Stimulated activated CD8-positive, alpha-beta memory T cell treated with anti-CD3 and anti-CD28 coated beads, Interleukin-4, amount 100 ng/mL, for 4 hours (primary cell): ENCODE data around the gene KCTD8.
"Not testable (repeated sequence)": the region's sequence is repeated elsewhere in the genome, so short reads cannot be mapped to it uniquely, and the experiment has no call there.

ENCODE experiments used
- DNase-seq, 2 donors: peaks; one replicate each; pipeline ENCODE4 v3.0.0-alpha.2; 2020; ENCODE audit warnings: low read depth in 2 of 2, low spot score in 1 of 2

Gene KCTD8

DNA sequence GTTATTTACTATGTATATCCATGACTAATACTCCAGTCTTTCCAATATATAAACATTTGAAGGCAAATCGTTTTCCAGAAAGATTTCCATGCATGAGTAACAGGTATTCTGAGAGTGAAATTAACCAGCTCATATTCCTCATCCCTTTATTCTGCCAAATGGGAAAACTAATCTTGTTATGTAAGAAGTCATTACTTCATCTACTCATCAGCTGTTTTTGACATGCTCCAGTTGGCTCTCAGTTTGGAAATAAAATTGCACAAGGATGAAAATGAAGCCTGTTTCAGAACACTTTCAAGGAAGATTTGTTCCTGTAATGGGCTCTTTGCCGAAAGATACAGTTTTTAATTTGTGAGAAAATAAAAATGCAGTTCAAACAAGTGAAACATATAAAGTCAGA, 121.9 kb downstream of the KCTD8 start:
- DNase-seq = no peak

DNA sequence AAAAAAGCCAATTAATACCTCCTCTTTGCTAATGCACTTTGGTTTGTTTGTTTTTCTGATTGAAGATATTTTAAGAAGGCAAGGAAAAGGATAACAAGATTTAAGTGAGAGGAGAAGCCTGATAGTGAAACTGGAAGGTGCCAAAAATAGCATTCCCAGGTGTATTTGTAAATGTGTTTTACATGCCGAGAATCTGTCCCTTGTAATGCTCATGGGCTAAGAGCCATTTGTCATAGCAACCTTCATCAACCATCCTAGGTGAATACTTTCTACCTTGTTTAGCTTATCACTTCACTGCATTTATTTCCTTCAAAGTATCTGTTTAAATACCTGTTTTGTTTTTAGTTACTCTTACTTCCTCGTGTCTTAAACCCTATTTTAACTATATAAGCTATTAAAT, 127.8 kb downstream of the KCTD8 start:
- DNase-seq = no peak

DNA sequence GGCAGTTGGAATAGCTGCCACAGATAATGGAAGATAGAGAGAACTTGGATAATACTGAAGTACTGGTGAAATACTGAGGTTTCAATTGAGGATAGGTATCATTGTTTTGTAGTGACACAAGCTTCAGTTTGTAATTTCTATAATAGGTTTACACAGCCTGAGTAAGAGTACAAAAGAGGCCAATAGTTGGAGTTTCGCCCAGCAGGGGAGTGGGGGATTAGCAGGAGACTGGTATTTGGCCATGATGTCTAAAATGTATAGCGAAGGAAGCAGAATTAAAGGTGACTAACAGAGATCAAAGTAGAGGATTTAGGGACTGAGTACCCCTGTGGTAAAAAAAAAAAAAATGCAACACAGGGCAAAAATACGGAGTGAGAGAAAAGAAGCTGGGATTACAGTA, 129.5 kb downstream of the KCTD8 start:
- DNase-seq = no peak

DNA sequence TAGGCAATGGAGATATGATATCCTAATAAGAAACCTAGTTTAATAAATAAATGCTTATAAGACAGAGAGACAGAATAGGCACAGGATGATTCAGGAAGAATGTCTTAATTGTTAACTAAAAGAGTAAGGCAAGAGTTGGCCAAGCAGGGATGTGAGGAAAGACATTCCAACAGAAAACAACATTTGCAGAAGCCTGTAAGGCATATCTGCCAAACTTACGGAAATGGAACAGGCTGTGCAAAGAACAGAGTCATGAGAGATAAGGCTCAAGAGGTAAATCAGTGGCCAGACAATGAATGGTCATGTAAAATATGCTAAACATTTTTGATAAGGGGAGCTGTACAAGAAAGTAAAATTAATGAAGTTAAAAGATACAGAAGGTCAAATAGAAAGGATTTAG, 134.9 kb downstream of the KCTD8 start:
- DNase-seq = no peak

DNA sequence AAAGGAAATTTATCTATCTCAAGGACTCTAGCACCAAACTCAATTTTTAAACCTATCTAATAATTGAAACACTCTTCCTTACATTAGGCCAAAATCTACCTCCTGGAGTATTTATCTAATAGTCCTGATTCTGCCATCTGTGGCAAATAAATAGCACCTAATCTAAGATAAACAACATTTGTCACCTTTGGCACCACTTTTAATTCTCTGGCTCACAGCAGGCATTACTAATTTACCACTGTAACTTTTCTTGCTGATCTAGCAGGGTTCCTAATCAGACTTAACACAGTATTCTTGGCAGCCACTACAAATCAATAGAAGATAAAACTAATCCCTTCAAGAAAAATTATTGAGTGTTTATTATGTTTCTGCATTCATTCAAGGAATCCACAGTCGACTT, 161.1 kb downstream of the KCTD8 start:
- no peak for DNase-seq

DNA sequence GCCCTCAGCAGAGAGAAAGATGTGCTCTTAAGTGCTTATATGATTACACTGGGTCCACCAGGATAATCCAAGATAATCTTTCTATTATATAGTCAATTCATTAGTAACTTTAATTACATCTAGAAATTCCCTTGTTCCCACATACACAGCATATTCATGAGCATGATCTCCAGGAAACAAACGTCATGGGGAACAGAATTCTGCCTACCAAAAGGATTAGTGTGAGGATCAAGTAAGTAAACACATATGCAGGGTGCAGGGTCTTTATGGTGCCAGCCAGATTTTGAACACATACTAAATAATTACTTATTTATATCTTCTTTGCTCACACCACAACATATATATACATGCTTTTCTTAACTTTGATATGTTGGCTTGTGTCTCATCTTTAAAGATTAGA, 169.1 kb downstream of the KCTD8 start:
- DNase-seq = no peak

DNA sequence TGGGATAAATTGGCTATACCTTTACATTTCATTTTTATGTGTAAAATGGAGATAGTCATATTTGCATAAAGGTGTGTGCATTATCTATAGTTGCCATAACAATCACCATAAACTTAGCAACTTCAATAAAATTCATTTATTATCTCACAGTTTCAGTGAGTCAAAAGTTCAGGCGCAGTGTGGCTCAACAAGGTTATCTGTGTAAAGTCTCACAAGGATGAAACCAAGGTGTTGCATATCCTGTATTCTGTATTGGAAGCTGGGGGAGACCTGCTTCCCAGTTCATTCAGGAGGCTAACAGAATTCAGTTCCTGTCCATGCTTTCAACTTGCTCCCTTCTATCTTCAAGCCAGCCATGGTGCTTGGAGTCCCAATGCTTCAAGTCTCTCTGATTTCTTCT, 169.5 kb downstream of the KCTD8 start:
- no peak for DNase-seq

DNA sequence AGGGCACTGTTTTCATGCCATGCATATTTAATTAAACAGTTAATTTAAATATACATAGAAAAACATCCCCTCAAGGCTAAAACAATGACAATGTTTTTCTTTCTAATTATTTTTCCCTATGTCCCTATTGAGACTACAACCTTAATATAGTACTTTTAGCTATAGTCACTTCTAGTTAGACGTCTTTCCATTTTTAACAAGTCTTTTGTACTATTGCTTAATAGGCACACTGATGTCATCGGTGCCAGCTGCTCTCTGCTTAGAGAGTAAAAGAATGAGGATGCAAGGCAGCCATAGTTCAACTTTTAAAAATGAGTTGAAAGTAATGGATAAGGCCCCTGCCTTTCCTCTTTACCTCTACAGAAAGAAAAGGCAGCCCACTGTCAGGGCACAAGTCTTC, 191.1 kb downstream of the KCTD8 start:
- DNase-seq = no peak

DNA sequence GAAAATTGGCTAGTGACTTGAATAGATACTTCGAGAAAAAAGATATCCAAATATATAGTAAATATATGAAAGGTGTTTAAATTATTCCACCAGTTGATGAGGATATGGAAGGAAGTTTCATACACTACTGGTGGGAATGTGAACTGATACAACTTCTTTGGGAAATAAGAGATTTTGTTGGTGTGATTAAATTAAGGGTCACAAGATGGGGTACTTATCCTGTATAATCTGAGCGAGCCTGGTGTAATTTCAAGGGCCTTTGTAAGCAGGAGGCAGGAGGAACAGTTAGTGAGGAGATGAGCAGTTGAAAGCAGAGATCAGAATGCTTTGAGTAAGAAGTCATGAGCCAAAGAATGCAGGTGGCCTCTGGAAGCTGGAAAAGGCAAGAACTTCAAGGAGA, 192.2 kb downstream of the KCTD8 start:
- no peak for DNase-seq

DNA sequence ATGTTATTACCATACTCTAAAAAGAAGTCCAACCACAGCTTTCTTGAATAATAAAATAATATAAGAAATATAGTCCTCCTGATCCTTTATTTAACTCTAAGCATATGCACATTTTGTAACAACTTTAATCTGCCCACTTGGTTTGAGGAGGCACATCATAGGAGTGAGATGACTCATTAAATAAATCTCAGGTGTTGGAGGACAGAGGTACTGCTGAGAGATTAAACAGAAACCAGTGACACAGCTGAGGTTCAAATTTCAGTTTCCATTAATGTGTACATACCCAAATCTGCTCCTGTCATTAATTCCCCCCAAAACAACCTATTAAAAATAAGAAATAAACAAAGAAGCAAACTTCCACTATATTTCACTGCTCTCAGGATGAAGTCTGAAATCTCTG, 211.0 kb downstream of the KCTD8 start:
- DNase-seq = no peak

DNA sequence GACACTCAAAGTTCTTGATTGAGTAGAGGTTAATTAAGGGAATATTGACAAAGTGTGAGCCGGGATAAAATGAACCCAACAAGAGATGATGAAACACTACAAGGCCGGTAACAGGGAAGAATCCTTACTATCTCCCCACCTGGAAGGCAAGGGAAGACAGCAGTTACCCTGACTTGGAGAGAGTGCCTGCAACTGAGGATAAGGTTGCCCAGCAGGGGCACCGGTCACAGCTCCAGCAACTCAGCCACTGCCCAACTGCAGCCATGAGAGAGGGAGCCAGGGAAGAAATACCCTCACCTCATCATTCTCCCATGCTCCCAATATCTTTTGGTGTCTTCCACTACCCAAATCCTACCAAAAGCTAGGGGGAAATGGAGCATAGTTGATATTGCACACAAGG, 212.7 kb downstream of the KCTD8 start:
- DNase-seq = no peak

DNA sequence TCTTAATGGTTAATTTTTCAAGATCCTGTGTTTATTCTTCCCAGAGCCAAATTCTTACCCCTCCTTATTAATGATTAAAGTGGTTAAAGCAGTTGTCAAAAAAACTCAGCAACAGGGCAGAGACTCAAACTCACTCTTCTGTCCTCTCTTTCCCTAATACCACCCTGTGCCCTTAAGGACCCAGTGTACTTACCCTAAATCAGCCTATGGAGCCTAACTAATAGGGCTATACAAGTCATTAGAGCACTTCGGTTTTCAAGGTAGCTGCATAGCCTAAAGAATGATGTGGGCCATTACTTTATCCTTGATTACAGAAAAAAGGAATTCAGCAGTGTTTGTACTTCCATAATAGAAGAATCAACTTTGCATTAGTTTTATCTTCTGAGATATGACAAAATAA, 216.3 kb downstream of the KCTD8 start:
- no peak for DNase-seq

DNA sequence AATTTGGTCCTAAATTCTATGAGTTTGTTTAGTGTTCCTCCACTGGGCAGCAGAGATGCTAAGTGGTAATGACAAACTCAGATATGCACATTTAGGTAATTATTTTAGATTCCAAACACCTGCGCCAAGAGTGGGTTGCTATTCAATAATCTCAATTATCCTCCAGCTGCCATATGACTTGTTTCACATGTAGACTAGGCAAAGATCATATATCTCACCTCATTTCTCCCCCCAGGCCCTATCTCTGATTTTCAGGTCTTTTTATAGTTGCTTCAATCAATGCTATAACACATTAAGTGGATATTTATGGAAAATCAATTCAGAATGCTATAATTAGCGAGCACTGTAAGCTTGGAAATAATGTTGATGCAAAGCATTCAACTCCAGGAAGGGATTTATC, 217.6 kb downstream of the KCTD8 start:
- no peak for DNase-seq

DNA sequence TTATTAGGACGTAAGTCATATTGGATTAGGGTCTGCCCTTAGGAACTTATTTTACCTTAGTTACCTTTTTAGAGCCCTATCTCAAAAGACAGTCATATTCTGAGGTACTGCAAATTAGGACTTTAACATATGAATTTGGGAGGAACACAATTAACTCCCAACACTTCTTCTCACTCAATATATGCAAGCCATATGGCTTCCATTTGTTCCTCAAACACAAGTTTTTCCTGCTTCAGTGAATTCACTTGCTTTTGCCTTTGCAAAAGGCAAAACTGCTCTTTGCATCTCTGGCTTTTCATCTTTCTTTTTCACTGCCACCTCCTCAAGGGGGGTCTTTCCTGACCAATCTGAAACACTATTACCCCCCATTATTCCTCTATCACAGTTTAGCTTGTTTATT, 220.3 kb downstream of the KCTD8 start:
- DNase-seq = no peak

DNA sequence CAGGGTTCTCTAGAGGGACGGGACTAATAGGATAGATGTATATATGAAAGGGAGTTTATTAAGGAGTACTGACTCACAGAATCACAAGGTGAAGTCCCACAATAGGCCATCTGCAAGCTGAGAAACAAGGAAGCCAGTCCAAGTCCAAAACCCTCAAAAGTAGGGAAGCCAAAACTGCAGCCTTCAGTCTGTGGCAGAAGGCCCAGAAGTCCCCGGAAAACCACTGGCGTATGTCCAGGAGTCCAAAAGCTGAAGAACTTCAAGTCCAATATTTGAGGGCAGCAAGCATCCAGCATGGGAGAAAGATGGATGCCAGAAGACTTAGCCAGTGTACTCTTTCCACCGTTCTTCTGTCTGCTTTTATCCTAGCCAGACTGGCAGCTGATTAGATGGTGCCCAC, 227.2 kb downstream of the KCTD8 start:
- no peak for DNase-seq

DNA sequence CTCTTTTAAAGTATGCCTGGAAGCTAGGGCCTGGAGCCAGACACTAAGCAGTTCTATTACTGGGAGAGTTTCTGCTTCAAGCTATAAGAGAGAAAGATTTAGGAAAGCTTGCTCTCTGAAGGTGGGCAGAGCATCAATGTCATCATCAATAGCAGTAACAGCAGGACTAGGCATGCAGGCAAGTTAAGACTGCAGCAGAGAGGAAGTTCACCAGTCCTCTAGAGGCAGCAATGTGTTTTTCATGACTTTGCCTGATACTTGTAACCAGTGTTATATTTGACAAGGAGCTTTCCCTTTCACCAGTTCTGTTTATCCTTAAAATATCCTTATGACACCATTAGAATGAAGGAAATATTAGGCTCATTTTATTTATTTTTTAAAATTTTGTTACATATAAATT, 237.9 kb downstream of the KCTD8 start:
- DNase-seq = no peak

DNA sequence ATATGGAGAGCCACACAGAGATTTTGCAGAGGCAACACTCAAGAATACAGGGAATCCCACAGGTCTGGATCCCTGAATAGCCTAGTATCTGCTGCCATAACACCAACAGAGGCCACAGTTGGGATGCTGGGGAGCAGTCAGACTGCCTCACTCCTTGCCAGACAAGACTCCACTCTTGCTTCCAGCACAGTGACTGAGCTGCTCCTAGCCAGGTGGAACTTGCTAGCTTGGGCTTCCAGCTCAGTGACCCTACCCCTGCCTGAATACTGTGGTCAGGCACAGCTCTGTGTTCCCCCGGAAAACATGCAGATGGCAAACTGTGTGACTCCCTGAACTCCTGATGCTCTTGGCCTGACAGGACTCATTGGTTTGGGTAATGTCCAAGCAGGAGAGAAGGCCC, 251.8 kb downstream of the KCTD8 start:
- DNase-seq = no peak

DNA sequence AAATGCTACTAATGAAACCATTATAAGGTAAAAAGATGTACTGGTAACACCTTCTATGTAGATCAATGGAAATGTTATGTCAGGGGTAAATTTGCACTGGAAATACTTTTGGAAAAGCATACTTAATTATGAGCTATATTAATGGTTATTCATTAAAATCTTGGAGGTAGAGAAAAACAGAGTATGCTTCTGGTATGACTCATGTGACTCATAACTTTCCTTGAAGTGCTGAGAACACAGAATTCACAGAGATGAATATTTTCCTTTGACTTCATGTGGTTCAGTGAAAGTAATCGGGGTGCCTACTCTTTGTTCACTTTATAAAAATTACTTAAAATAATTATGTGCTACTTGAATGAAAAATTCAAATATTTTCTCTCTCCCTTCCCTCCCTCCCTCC, 254.2 kb downstream of the KCTD8 start:
- no peak for DNase-seq

DNA sequence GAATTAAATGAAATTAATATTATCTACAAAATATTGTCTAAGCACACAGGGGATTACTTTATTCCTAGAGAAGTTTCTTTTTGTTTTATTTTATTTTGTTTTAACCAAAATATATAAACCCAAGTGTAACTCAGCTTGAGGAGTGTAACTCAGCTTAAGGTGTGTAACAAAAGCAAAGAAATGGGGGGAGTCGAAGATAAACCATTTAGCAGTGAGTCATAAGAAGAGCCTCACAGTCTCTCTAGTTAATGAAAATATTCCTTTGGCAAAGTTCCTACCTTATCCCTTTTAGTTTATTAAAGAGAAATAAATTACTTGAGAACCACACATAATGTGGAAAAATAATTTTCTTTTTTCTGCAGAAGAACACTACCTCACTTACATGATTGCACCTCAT, 261.8 kb downstream of the KCTD8 start:
- no peak for DNase-seq

DNA sequence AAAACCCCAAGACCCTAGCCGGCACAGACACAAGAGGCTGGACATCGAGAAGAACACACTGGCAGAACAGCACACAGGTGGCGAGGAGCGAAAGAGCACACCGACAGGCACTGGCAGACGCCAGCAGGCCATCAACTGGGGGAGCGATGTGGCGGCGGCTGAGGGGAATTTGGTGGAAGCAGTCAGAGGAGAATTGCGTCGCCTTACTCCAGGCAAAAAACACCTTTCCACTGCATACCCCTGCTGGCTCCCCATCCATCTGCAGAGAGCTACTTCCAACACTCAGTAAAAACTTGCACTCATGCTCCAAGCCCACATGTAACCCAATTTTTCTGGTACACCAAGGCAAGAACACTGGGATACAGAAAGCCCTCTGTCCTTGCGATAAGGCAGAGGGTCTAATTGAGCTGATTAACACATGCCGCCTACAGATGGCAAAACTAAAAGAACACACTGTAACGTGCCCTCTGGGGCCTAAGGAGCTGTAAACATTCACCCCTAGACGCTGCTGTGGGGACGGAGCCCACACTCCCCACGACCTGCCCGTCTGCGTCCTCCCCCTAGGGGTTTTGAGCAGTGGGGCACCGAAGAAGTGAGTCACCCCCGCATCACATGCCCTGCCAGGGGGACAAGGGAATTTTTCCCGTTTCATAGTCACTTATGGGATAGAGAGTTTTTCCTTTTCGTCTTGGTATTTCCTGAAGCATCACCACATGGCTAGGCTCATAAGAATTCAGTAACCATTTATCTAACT, 262.3 kb downstream of the KCTD8 start:
- no peak for DNase-seq

DNA sequence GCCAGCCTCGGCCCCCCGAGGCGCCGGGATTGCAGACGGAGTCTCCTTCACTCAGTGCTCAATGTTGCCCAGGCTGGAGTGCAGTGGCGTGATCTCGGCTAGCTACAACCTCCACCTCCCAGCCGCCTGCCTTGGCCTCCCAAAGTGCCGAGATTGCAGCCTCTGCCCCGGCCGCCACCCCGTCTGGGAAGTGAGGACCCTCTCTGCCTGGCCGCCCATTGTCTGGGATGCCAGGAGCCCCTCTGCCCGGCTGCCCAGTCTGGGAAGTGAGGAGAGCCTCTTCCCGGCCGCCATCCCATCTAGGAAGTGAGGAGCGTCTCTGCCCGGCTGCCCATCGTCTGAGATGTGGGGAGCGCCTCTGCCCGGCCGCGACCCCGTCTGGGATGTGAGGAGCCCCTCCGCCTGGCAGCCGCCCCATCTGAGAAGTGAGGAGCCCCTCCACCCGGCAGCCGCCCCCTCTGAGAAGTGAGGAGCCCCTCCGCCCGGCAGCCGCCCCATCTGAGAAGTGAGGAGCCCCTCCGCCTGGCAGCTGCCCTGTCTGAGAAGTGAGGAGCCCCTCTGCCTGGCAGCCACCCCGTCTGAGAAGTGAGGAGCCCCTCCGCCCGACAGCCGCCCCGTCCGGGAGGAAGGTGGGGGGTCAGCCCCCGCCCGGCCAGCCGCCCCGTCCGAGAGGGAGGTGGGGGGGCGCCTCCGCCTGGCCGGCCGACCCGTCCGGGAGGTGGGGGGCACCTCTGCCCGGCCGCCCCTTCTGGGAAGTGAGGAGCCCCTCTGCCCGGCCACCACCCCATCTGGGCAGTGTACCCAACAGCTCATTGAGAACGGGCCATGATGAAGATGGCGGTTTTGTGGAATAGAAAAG, 266.9 kb downstream of the KCTD8 start:
- DNase-seq = not testable (repeated sequence)

DNA sequence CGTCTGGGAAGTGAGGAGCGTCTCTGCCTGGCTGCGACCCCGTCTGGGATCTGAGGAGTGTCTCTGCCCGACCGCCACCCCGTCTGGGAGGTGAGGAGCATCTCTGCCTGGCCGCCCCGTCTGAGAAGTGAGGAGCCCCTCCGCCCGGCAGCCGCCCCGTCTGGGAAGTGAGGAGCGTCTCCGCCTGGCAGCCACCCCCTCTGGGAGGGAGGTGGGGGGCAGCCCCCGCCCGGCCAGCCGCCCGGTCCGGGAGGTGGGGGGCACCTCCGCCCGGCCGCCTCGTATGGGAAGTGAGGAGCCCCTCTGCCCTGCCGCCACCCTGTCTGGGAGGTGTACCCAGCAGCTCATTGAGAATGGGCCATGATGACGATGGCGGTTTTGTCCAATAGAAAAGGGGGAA, 280.8 kb downstream of the KCTD8 start:
- not testable (repeated sequence) for DNase-seq

DNA sequence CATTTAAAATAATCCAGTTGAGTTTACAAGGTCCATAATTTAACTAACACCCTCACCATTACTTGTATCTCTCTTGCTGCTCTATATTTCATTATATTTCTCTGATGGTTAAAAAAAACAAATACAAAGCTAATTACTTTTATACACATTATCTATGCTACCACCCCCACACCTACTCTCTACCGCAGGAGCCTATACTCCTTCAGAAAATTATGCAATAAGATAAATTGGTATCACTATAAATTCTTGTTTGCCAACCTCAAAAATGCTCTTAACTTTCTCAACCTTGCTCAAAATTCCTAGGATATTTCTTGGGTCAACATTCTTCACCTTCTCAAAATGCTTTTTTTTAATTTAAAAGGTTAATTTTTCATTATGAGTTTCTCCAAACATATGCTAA, 282.7 kb downstream of the KCTD8 start:
- no peak for DNase-seq
